ENCODE results near the gene STAC. TPM values are rescaled to one million over a fixed set of nuclear protein-coding genes. Genes with fewer than 3 reads are reported as not detected.

Gene STAC
- total RNA-seq, 2 donors from 2014 or later: 0.42 to 1.1 TPM

DNA sequence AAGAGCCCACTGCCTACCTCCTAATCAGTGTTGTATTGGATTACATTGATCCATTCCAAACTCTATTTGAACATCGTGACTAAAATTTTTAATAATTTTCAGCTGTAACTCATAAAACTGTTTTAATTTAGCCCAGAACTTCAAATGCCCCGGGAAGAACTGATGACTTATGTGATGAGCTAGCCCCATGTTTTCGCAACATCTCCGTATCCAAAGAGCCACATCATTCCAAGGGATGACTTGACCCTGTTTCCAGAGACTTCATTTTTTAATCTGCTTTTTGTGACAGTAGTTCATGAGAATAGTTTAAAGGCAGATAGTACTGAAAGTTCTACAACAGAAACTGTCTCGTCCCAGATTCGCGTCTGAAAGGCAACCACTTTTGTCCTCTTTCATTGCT lies 97.4 kb downstream of the STAC start:
- TF ChIP-seq, protein P1, sequence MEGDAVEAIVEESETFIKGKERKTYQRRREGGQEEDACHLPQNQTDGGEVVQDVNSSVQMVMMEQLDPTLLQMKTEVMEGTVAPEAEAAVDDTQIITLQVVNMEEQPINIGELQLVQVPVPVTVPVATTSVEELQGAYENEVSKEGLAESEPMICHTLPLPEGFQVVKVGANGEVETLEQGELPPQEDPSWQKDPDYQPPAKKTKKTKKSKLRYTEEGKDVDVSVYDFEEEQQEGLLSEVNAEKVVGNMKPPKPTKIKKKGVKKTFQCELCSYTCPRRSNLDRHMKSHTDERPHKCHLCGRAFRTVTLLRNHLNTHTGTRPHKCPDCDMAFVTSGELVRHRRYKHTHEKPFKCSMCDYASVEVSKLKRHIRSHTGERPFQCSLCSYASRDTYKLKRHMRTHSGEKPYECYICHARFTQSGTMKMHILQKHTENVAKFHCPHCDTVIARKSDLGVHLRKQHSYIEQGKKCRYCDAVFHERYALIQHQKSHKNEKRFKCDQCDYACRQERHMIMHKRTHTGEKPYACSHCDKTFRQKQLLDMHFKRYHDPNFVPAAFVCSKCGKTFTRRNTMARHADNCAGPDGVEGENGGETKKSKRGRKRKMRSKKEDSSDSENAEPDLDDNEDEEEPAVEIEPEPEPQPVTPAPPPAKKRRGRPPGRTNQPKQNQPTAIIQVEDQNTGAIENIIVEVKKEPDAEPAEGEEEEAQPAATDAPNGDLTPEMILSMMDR (IDR thresholded peaks at IDR 0.05): no peak
- Histone ChIP-seq H3K27me3 (no peaks in the 10 kb centered on the region), H3K9me3 (no peaks in the 10 kb centered on the region), H3K4me3 (no peak overlapping the region), H3K4me1 (no peaks in the 10 kb centered on the region), H3K27ac (no peak overlapping the region), H3K36me3 (no peaks in the 10 kb centered on the region), H3K9ac (ENCODE audit: low read depth in 2 of 2, low read length in 2 of 2) (no peak overlapping the region)
- no peak for DNase-seq
- intact Hi-C loops (cut with DNase I): no loop called here

DNA sequence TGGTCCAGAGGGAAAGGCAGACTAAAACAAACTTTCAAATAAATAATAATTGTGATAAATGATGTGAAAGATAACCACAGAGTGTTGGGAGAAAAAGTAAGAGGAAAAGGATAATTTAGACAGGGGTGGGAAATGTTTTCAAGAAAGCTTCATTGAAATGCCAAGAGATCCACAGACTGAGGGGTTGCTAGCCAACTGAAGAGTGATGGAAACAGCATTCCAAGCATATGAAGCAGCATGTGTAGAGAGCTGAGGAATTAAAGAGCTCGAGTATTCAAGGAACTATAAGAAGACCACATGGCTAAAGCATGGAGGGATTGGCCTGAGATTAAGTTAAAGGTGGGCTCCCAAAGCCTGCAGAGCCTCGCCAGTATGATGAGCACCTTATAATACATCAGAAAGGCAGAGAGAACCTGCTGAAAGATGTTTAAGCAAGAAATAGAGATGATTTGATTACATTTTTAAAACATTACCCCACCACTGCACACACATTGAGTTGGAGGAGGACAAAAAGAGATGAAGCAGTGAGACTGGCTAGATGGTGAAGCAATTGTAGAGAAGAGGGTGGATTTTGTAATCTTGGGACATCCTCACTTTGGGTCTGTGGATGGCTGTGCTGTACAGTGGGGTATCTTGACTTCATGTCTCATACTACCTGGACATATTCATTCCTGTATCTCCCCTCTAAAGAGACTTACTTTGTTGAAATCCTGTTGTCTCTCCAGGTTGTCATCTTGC lies 100.8 kb downstream of the STAC start:
- Histone ChIP-seq H3K27me3 (no peaks in the 10 kb centered on the region), H3K9ac (ENCODE audit: low read depth in 2 of 2, low read length in 2 of 2) (no peak overlapping the region), H3K9me3 (no peaks in the 10 kb centered on the region), H3K27ac (no peak overlapping the region), H3K4me1 (no peaks in the 10 kb centered on the region), H3K36me3 (no peaks in the 10 kb centered on the region), H3K4me3 (no peak overlapping the region)
- no peak for DNase-seq
- TF ChIP-seq, protein P1 (IDR thresholded peaks at IDR 0.05): no peak
- intact Hi-C loops (cut with DNase I): no loop called here

DNA sequence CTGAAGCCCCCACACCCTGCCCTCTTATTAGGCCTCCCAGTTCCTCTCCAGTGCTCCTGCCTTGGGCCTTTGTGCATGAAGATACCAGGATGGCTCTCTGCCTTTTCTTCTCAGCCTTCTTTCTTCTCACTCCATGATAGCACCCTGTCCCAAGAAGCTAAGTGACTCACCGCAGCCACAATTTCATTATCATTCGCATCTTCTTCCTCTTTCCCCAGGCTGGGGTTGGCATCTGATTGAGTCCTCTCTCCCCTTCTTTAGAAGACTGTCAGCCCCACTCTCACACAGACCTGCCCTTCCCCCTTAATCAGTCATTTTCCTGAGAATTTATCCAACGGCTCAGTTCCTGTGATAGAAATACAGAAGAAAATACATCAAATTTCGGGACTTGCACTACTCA lies 102.0 kb downstream of the STAC start:
- no peak for DNase-seq
- Histone ChIP-seq H3K36me3 (no peaks in the 10 kb centered on the region), H3K27ac (no peak overlapping the region), H3K27me3 (no peaks in the 10 kb centered on the region), H3K9ac (ENCODE audit: low read depth in 2 of 2, low read length in 2 of 2) (no peak overlapping the region), H3K4me1 (no peaks in the 10 kb centered on the region), H3K9me3 (no peaks in the 10 kb centered on the region), H3K4me3 (no peak overlapping the region)
- intact Hi-C loops (cut with DNase I): no loop called here
- TF ChIP-seq, protein P1 (IDR thresholded peaks at IDR 0.05): no peak

DNA sequence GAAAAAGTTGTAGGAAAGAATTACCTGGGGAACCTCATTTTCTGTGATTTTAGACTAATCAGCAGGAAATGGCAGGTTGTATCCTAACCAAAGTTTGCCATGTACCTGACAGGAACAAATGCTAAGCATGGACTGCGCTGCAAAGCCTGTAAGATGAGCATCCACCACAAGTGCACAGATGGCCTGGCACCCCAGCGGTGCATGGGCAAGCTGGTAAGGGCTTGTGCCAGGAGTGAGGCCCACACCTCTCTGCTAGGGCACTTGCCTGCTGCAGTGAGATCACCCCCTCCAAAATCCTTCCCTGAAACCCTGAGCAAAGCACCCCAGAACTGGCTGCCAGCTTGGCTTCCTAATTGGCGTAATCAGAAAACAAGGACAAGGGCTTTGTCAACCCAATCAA lies 102.6 kb downstream of the STAC start:
- no peaks in the 10 kb centered on the region for H3K9me3 ChIP-seq
- H3K4me1 ChIP-seq: no peaks in the 10 kb centered on the region
- DNase-seq: no peak
- TF ChIP-seq, protein P1 (IDR thresholded peaks at IDR 0.05): no peak
- H3K36me3 ChIP-seq: no peaks in the 10 kb centered on the region
- H3K27me3 ChIP-seq: no peaks in the 10 kb centered on the region
- H3K27ac ChIP-seq: no peak overlapping the region
- intact Hi-C loops (cut with DNase I): no loop called here
- H3K9ac ChIP-seq (ENCODE audit: low read depth in 2 of 2, low read length in 2 of 2): no peak overlapping the region
- no peak overlapping the region for H3K4me3 ChIP-seq

DNA sequence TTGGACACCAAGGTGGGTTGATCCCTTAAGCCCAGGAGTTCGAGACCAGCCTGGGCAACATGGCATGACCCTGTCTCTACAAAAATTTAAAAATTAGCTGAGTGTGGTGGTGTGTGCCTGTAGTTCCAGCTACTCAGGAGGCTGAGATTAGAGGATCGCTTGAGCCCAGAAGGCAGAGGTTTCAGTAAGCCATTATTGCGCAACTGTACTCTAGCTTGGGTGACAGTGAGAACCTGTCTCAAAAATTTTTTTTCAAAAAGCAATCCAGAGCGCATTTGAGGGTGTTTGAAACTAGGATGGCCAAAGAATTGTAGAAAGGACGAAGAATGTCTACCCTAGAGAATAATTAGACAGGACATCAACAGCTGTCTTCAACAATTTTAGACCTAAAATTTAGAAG lies 103.4 kb downstream of the STAC start:
- Histone ChIP-seq H3K4me1 (no peaks in the 10 kb centered on the region), H3K27ac (no peak overlapping the region), H3K9ac (ENCODE audit: low read depth in 2 of 2, low read length in 2 of 2) (no peak overlapping the region), H3K9me3 (no peaks in the 10 kb centered on the region), H3K27me3 (no peaks in the 10 kb centered on the region), H3K36me3 (no peaks in the 10 kb centered on the region), H3K4me3 (no peak overlapping the region)
- TF ChIP-seq, protein P1 (IDR thresholded peaks at IDR 0.05): no peak
- intact Hi-C loops (cut with DNase I): no loop called here
- no peak for DNase-seq

All from colonic mucosa (tissue), 4 donors.